Tibial nerve (tissue), 3 donors: ENCODE data around the gene MAPRE2.

ENCODE experiments used
- POLR2A ChIP-seq, 2 donors: fragments of 450-650 bp; IDR thresholded peaks; one replicate each; pipeline ENCODE4 v1.6.1; 2017; ENCODE audit warnings: antibody characterized with exemption in 2 of 2, mild to moderate bottlenecking in 2 of 2, moderate library complexity in 2 of 2
- TF ChIP-seq, protein P1 (sequence below), 5 experiments: fragments of 200-600 bp in 3 of 5; fragments of 450-650 bp in 2 of 5; sonication (generic) in 3 of 5; IDR thresholded peaks; one replicate each; pipeline ENCODE4 v1.5.1; 2016 to 2019; ENCODE audit warnings: antibody characterized with exemption in 5 of 5, mild to moderate bottlenecking in 3 of 5, moderate library complexity in 2 of 5

DNA sequence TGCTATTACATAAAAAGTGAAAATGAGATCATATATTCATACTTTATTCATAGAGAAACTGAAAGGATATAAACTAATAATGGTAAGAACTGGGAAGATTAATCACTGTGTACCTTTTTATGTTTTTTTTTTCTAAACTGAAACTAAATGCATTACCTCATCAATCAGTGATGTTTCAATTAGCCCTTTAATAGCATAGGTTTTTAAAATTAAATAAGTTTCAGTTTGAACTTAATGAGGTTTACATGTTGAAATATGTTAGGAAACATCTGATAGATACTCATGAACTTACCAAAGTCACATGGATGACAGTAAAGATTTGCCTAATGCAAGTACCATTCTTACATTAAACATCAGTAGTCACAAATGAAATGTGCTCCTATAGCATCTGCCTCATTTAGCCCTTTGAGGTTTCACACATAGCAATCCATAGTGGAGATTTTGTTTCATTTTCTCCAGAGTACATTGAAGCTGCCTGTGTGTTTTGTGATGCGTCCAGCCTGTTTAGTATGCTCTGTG, 8.9 kb downstream of the MAPRE2 start:
- no peak for TF ChIP-seq POLR2A (IDR thresholded peaks at IDR 0.05)
- TF ChIP-seq, protein P1, sequence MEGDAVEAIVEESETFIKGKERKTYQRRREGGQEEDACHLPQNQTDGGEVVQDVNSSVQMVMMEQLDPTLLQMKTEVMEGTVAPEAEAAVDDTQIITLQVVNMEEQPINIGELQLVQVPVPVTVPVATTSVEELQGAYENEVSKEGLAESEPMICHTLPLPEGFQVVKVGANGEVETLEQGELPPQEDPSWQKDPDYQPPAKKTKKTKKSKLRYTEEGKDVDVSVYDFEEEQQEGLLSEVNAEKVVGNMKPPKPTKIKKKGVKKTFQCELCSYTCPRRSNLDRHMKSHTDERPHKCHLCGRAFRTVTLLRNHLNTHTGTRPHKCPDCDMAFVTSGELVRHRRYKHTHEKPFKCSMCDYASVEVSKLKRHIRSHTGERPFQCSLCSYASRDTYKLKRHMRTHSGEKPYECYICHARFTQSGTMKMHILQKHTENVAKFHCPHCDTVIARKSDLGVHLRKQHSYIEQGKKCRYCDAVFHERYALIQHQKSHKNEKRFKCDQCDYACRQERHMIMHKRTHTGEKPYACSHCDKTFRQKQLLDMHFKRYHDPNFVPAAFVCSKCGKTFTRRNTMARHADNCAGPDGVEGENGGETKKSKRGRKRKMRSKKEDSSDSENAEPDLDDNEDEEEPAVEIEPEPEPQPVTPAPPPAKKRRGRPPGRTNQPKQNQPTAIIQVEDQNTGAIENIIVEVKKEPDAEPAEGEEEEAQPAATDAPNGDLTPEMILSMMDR (IDR thresholded peaks at IDR 0.05) = no peak
